SKM-1 (cell line): ENCODE measurements around the gene KRTAP11-1.

ENCODE experiments used
- DNase-seq: peaks from one replicate; lab custom pipeline; 2025; ENCODE audit not compliant: unreplicated experiment; lab: John Stamatoyannopoulos, UW

The KRTAP11-1 gene, protein sequence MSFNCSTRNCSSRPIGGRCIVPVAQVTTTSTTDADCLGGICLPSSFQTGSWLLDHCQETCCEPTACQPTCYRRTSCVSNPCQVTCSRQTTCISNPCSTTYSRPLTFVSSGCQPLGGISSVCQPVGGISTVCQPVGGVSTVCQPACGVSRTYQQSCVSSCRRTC

GRCh38 chr21:30881480-30881879 is at the start of gene KRTAP11-1:
KRTAP11-1 (minus strand) TSS chr21:30881580; CDS start chr21:30881524, 56 bp downstream.
- no peak for DNase-seq

GRCh38 chr21:30924146-30924700 is 42.8 kb upstream of the KRTAP11-1 start:
- no peak for DNase-seq

DNA sequence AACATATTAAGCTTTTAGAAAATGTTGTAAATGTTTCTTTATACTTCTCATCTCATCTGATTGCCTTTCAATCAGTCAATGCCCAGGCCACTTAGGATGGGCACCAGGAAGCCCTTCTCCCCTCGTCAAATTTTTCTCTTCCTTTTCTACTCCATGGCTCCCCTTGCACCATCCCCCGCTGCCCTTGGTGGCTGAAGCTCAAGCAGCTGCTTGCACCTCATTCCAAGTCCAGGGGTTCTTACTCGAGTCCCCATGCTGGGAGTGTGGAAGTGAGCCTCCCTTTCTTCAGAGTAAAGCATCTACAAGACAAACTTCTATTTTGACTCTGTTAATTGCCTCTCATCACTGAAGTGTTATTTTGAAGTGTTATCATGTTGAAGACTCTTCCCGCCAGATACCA is 39.7 kb upstream of the KRTAP11-1 start:
- no peak for DNase-seq

- DNase-seq = no peak
Observed at GRCh38 chr21:30917557-30917956, 36.2 kb upstream of the KRTAP11-1 start.

- DNase-seq = no peak
Observed at GRCh38 chr21:30900881-30901280, 19.5 kb upstream of the KRTAP11-1 start.

GRCh38 chr21:30882866-30883597 is 1.7 kb upstream of the KRTAP11-1 start:
- no peak for DNase-seq

GRCh38 chr21:30880914-30881313 is 466 bp downstream of the KRTAP11-1 start:
- DNase-seq = no peak

- DNase-seq = no peak
Observed at GRCh38 chr21:30874526-30874925, 6.9 kb downstream of the KRTAP11-1 start.

GRCh38 chr21:30847627-30848500 is 33.5 kb downstream of the KRTAP11-1 start:
- no peak for DNase-seq

DNA sequence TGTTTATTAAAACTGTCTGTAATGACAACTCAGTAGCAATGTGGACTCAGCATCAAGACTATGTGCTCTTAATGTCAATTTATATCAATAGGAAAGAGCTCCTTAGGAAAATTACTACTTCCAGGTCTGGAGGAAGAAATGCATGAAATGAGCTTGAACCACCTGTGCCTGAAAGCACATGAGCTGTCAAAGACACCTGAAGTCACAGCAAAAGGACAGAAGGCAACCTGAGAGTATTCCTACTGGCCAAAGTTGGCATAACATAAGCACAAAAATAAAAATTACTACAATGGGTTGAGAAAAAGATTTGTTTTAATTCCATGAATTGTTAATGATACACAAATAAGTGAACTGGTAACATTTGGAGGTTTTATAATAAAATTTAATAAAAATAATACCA is 38.4 kb downstream of the KRTAP11-1 start:
- no peak for DNase-seq

GRCh38 chr21:30839304-30839703 is 42.1 kb downstream of the KRTAP11-1 start:
- peak; percentile 9 for DNase-seq

- DNase-seq = no peak
Observed at GRCh38 chr21:30838536-30838935, 42.8 kb downstream of the KRTAP11-1 start.

DNA sequence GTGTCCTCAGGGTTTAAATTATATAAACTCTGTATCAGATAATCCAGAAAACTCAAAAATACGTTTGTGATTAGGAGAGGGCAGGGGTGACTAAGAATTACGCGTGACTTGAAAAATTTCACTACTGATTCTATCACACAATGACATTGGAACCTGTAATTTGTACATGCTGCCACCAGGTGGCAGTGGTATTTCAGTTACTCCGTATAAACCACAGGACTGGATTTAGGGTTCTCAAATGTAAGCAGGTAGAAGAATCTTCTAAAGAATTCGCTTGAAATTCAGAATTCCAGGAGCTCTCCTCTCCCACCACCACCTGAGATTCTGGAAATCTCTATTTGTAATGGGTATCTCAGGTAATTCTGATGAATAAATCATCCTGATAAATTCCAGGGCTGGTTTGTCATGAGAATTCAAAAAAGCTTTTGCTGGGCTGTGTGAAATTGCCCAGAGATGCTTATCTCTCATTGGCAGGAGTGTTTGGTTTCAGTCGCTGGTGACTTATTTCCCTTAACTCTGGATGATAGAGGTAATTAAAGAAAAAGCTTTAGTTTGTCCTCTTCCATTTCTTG is 50.1 kb downstream of the KRTAP11-1 start:
- DNase-seq = no peak
